H1 (cell line): ENCODE results near the gene ZNFX1. TPM values are rescaled to one million over a fixed set of nuclear protein-coding genes. Genes with fewer than 3 reads are reported as not detected.

Experiments used
- GABPA ChIP-seq: IDR thresholded peaks from 2 replicates; pipeline ENCODE4 v1.6.1; 2011; ENCODE audit warnings: mild to moderate bottlenecking, low read length, moderate library complexity, borderline replicate concordance; ENCODE audit not compliant: insufficient read depth
- GTF2F1 ChIP-seq: IDR thresholded peaks from 2 replicates; pipeline ENCODE4 v1.6.1; 2012; ENCODE audit warnings: low read depth, low read length, improper control_type of control experiment, borderline replicate concordance
- HDAC2 ChIP-seq, 2 experiments: fragments of 300-600 bp in 1 of 2; sonication (generic) in 1 of 2; IDR thresholded peaks; 2 replicates each; pipeline ENCODE4 v1.6.1; 2011 to 2012; ENCODE audit warnings: low read depth in 2 of 2, low read length in 2 of 2, mild to moderate bottlenecking in 2 of 2, moderate library complexity in 2 of 2, borderline replicate concordance in 1 of 2, inconsistent platforms in 1 of 2
- KDM1A ChIP-seq: fragments of 200-600, 300-600 bp; sonication (generic); IDR thresholded peaks from 2 replicates; pipeline ENCODE4 v1.7.1; 2016; ENCODE audit warnings: mild to moderate bottlenecking, low read length, borderline replicate concordance
- MAFK ChIP-seq: IDR thresholded peaks from 2 replicates; pipeline ENCODE4 v1.6.1; 2012; ENCODE audit warnings: low read depth, mild to moderate bottlenecking, improper control_type of control experiment, low read length
- PHF8 ChIP-seq: fragments of 200-600 bp; sonication (generic); conservative IDR thresholded peaks from 2 replicates; pipeline ENCODE4 v1.7.1; 2012; ENCODE audit warnings: low read depth, mild to moderate bottlenecking, inconsistent platforms, low read length, moderate library complexity
- SP2 ChIP-seq: IDR thresholded peaks from 2 replicates; pipeline ENCODE4 v1.6.1; 2012; ENCODE audit warnings: mild to moderate bottlenecking, low read length, inconsistent platforms
- TAF1 ChIP-seq: IDR thresholded peaks from 2 replicates; pipeline ENCODE4 v1.6.1; 2011; ENCODE audit warnings: mild to moderate bottlenecking, low read depth, low read length
- TEAD4 ChIP-seq: IDR thresholded peaks from 2 replicates; pipeline ENCODE4 v1.6.1; 2012; ENCODE audit warnings: low read depth, low read length, inconsistent platforms, mixed read lengths
- ZNF274 ChIP-seq: IDR thresholded peaks from 2 replicates; pipeline ENCODE4 v1.7.0; 2012; ENCODE audit warnings: low read length, borderline replicate concordance; ENCODE audit errors: extremely low read depth
- polyA plus RNA-seq, 7 experiments: library from polyadenylated mRNA; depleted of rRNA in 3 of 7; stranded (reverse) in 5 of 7; unstranded in 2 of 7; fragments of >200 nt in 5 of 7; fragments of 200-250 nt in 2 of 7; gene quantifications; 1 replicate in 5 of 7; 2 replicates in 1 of 7; 4 replicates in 1 of 7; pipeline versions ENCODE4 v1.2.1 to v1.2.3, GENCODE V29; 2011 to 2013; ENCODE audit warnings: missing spikeins in 2 of 7, mixed read lengths in 2 of 7
- total RNA-seq: library from RNA; stranded (reverse); fragmentation: NEBNext Ultra II Directional; extraction: Animal tissue kit (Norgen Biotek cat#: 25700); gene quantifications from 2 replicates; pipeline ENCODE4 v1.2.1, GENCODE V29; 2021

ZNFX1 gene
- total and polyA plus RNA-seq, 2 of the 8 experiments (the other 6 are each of a cell fraction or from before 2014, with no cell fraction given) = 3.1 to 11.3 TPM

- TF ChIP-seq PHF8 (no peak), ZNF274 (no peak), HDAC2 (IDR thresholded peaks at IDR 0.05; ENCODE audit: borderline replicate concordance in 1 of 2, low read depth in 2 of 2, low read length in 2 of 2) (no peak), MAFK (no peak), TAF1 (no peak), SP2 (no peak), GABPA (no peak), KDM1A (no peak), GTF2F1 (no peak), TEAD4 (no peak)
These were observed 10.4 kb upstream of the ZNFX1 start (continued) for GRCh38 chr20:49288250-49288751.
